ENCODE measurements around the gene AGAP3. TPM values are rescaled to one million over a fixed set of nuclear protein-coding genes. Genes with fewer than 3 reads are reported as not detected.

The AGAP3 gene
- total RNA-seq, 1 donor from 2014 or later: 156 TPM

DNA sequence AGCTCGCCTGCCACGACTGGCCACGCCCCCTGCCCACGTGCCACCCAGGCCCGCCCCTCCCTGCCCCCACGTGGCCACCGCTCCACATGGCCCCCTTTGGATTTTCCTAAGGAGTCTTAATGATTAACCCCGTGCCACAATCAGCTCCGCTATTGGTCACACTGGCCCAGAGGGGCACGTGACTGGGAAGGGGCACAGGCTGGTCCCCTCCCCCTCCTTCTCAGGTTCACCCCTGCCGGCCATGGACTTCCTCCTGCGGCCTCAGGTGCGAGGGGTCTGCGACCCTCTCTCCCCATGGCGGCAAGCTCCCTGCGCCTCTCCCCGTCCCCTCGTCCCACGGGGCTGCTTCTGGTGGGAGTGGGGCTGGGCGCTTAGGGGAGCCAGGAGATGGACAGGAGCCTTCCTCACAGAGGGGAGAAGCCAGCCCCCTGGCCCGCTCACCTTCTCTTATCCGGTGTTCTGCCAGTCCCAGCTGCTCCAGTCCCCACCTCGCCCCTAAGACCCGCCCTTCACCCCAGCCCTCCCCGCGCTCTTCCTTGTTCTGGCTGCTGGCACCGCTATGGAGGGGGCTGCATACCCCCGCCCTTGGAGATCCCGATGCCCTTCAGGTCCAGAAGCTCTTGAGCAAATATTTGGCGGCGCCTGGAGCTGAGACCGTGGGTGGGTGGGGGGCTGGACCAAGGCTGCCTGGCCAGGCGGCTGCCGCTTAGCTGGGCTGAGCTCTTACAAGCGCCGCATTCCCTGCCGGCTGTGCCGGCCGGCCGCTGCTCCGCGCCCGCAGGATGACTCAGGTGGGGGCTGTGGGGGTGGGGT lies 23.7 kb upstream of the AGAP3 start:
- Histone ChIP-seq H3K4me3 (ENCODE audit: insufficient read depth, low read depth, low read length) (peak overlapping the region; percentile 18), H3K27ac (ENCODE audit: low read depth, low read length) (peak overlapping the region; percentile 93), H3K79me2 (ENCODE audit: insufficient read depth, low read length) (peaks cover 53% of the 10 kb centered on the region), H4K20me1 (ENCODE audit: insufficient read depth, low read length) (peaks cover 62% of the 10 kb centered on the region), H2AFZ (ENCODE audit: low read depth, low read length) (no peak overlapping the region), H3K4me1 (ENCODE audit: insufficient read depth, low read length) (peaks cover 48% of the 10 kb centered on the region), H3K36me3 (ENCODE audit: insufficient read depth, low read length) (peaks cover 18% of the 10 kb centered on the region), H3K4me2 (ENCODE audit: low read length) (peak overlapping the region; percentile 91), H3K27me3 (ENCODE audit: insufficient read depth, low read length) (no peaks in the 10 kb centered on the region), H3K9ac (ENCODE audit: low read length) (peak overlapping the region; percentile 67), H3K9me3 (ENCODE audit: insufficient read depth, low read depth, low read length) (no peaks in the 10 kb centered on the region)
- H3K4me1 Mint-ChIP-seq (ENCODE audit: low read depth, unreplicated experiment): peaks cover 23% of the 10 kb centered on the region
- no peaks in the 10 kb centered on the region for H3K9me3 Mint-ChIP-seq (ENCODE audit: unreplicated experiment)
- H3K4me3 Mint-ChIP-seq (ENCODE audit: unreplicated experiment): peak overlapping the region; percentile 74
- no peak overlapping the region for H3K27ac Mint-ChIP-seq (ENCODE audit: unreplicated experiment)
- FAIRE-seq (no peak), DNase-seq (ENCODE audit: low read depth) (peak; percentile 75)
- TF ChIP-seq, protein P1, sequence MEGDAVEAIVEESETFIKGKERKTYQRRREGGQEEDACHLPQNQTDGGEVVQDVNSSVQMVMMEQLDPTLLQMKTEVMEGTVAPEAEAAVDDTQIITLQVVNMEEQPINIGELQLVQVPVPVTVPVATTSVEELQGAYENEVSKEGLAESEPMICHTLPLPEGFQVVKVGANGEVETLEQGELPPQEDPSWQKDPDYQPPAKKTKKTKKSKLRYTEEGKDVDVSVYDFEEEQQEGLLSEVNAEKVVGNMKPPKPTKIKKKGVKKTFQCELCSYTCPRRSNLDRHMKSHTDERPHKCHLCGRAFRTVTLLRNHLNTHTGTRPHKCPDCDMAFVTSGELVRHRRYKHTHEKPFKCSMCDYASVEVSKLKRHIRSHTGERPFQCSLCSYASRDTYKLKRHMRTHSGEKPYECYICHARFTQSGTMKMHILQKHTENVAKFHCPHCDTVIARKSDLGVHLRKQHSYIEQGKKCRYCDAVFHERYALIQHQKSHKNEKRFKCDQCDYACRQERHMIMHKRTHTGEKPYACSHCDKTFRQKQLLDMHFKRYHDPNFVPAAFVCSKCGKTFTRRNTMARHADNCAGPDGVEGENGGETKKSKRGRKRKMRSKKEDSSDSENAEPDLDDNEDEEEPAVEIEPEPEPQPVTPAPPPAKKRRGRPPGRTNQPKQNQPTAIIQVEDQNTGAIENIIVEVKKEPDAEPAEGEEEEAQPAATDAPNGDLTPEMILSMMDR (IDR thresholded peaks at IDR 0.05; ENCODE audit: insufficient read depth, low read depth, low read length): no peak
- no peaks in the 10 kb centered on the region for H3K27me3 Mint-ChIP-seq (ENCODE audit: low read depth, unreplicated experiment)
- peaks cover 8% of the 10 kb centered on the region for H3K36me3 Mint-ChIP-seq (ENCODE audit: low read depth, unreplicated experiment)

DNA sequence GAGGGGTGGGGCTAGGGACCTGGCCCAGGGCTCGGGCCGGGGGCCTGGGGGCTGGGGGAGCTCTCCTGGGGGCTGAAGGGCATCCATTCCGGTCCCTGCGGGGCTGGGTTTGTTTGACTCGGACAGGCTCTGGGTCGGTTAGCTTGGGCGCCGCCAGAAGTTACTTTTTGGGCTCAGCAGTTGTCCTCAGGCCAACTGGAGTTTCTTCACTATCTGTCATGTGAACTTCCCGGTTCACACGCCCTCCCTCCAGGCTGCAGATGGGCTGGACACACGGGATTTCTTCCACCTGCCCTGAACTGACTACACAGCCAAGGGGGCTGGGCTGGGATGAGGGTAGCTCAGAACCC lies 23.1 kb upstream of the AGAP3 start:
- H3K36me3 ChIP-seq (ENCODE audit: insufficient read depth, low read length): peaks cover 21% of the 10 kb centered on the region
- TF ChIP-seq, protein P1 (IDR thresholded peaks at IDR 0.05; ENCODE audit: insufficient read depth, low read depth, low read length): no peak
- TF ChIP-seq EZH2 (IDR thresholded peaks at IDR 0.05; ENCODE audit: insufficient read depth, low read length): no peak
- H3K27me3 Mint-ChIP-seq (ENCODE audit: low read depth, unreplicated experiment): no peaks in the 10 kb centered on the region
- H3K36me3 Mint-ChIP-seq (ENCODE audit: low read depth, unreplicated experiment): peaks cover 11% of the 10 kb centered on the region
- peaks cover 68% of the 10 kb centered on the region for H4K20me1 ChIP-seq (ENCODE audit: insufficient read depth, low read length)
- H3K9me3 Mint-ChIP-seq (ENCODE audit: unreplicated experiment): no peaks in the 10 kb centered on the region
- H2AFZ ChIP-seq (ENCODE audit: low read depth, low read length): no peak overlapping the region
- FAIRE-seq: no peak
- H3K4me3 Mint-ChIP-seq (ENCODE audit: unreplicated experiment): peak overlapping the region; percentile 79
- no peaks in the 10 kb centered on the region for H3K27me3 ChIP-seq (ENCODE audit: insufficient read depth, low read length)
- H3K4me3 ChIP-seq (ENCODE audit: insufficient read depth, low read depth, low read length): peak overlapping the region; percentile 23
- DNase-seq (ENCODE audit: low read depth): peak; percentile 57
- H3K4me1 Mint-ChIP-seq (ENCODE audit: low read depth, unreplicated experiment): peaks cover 27% of the 10 kb centered on the region
- peak overlapping the region; percentile 77 for H3K4me2 ChIP-seq (ENCODE audit: low read length)
- no peaks in the 10 kb centered on the region for H3K9me3 ChIP-seq (ENCODE audit: insufficient read depth, low read depth, low read length)
- H3K4me1 ChIP-seq (ENCODE audit: insufficient read depth, low read length): peaks cover 45% of the 10 kb centered on the region
- peak overlapping the region; percentile 94 for H3K27ac Mint-ChIP-seq (ENCODE audit: unreplicated experiment)
- peaks cover 53% of the 10 kb centered on the region for H3K79me2 ChIP-seq (ENCODE audit: insufficient read depth, low read length)
- peak overlapping the region; percentile 51 for H3K27ac ChIP-seq (ENCODE audit: low read depth, low read length)
- H3K9ac ChIP-seq (ENCODE audit: low read length): peak overlapping the region; percentile 58

DNA sequence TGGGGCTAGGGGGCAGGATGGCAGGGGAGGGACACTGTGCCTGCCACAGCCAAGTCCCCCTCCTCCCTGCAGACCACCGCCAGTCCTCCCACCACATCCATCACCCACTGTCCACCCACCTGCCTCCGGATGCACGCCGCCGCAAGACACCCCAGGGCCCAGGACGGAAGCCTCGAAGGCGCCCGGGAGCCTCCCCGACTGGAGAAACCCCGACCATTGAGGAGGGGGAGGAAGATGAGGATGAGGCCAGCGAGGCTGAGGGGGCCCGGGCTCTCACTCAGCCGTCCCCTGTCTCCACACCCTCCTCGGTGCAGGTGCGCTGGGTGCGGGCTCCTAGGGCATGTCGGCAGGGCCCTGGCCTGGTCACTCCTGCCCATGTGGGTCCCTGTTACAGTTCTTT lies 21.8 kb upstream of the AGAP3 start:
- Mint-ChIP-seq H3K9me3 (ENCODE audit: unreplicated experiment) (no peaks in the 10 kb centered on the region), H3K36me3 (ENCODE audit: low read depth, unreplicated experiment) (peaks cover 11% of the 10 kb centered on the region)
- peaks cover 57% of the 10 kb centered on the region for H3K79me2 ChIP-seq (ENCODE audit: insufficient read depth, low read length)

More for the DNA sequence above, 21.8 kb upstream of the AGAP3 start:
- peaks cover 27% of the 10 kb centered on the region for H3K36me3 ChIP-seq (ENCODE audit: insufficient read depth, low read length)
- Mint-ChIP-seq H3K4me1 (ENCODE audit: low read depth, unreplicated experiment) (peaks cover 19% of the 10 kb centered on the region), H3K27me3 (ENCODE audit: low read depth, unreplicated experiment) (no peaks in the 10 kb centered on the region), H3K4me3 (ENCODE audit: unreplicated experiment) (no peak overlapping the region), H3K27ac (ENCODE audit: unreplicated experiment) (no peak overlapping the region)
- H3K27me3 ChIP-seq (ENCODE audit: insufficient read depth, low read length): no peaks in the 10 kb centered on the region
- TF ChIP-seq EZH2 (IDR thresholded peaks at IDR 0.05; ENCODE audit: insufficient read depth, low read length): no peak
- TF ChIP-seq, protein P1 (IDR thresholded peaks at IDR 0.05; ENCODE audit: insufficient read depth, low read depth, low read length): no peak
- H2AFZ ChIP-seq (ENCODE audit: low read depth, low read length): no peak overlapping the region
- H4K20me1 ChIP-seq (ENCODE audit: insufficient read depth, low read length): peaks cover 75% of the 10 kb centered on the region
- no peaks in the 10 kb centered on the region for H3K9me3 ChIP-seq (ENCODE audit: insufficient read depth, low read depth, low read length)
- no peak overlapping the region for H3K27ac ChIP-seq (ENCODE audit: low read depth, low read length)
- no peak for DNase-seq (ENCODE audit: low read depth)
- H3K4me2 ChIP-seq (ENCODE audit: low read length): no peak overlapping the region
- H3K4me1 ChIP-seq (ENCODE audit: insufficient read depth, low read length): peaks cover 35% of the 10 kb centered on the region
- no peak for FAIRE-seq
- no peak overlapping the region for H3K4me3 ChIP-seq (ENCODE audit: insufficient read depth, low read depth, low read length)
- no peak overlapping the region for H3K9ac ChIP-seq (ENCODE audit: low read length)

Measured in astrocyte (in vitro differentiated cells and primary cell).